CD4-positive, alpha-beta T cell treated with Interleukin-6 for 4 hours (primary cell): Measurements from ENCODE around the gene POLR2E.

Experiments used
- DNase-seq: peaks from one replicate; pipeline ENCODE4 v3.0.0-alpha.2; 2020; ENCODE audit warnings: mixed read lengths

The POLR2E gene

GRCh38 chr19:1042689-1043511 is 52.3 kb downstream of the POLR2E start:
- DNase-seq, result no peak

- DNase-seq, result no peak
These were observed 53.1 kb downstream of the POLR2E start for GRCh38 chr19:1041835-1042685.

GRCh38 chr19:1041272-1041834 is 53.8 kb downstream of the POLR2E start:
- no peak for DNase-seq

GRCh38 chr19:1040476-1041271 is 54.5 kb downstream of the POLR2E start:
- peak; percentile 93 for DNase-seq

- DNase-seq, result peak; percentile 99
These were observed 55.3 kb downstream of the POLR2E start, which contains the start of gene ABCA7 for GRCh38 chr19:1039646-1040475. TSS of gene ABCA7 (plus strand) at chr19:1040107. CDS start at chr19:1041362, 1,255 bp downstream.

GRCh38 chr19:1038978-1039645 is 56.1 kb downstream of the POLR2E start:
- no peak for DNase-seq

GRCh38 chr19:1037621-1038064 is 57.5 kb downstream of the POLR2E start:
- DNase-seq, result no peak
